ENCODE measurements around the gene UBAP1L. TPM values are rescaled to one million over a fixed set of nuclear protein-coding genes. Genes with fewer than 3 reads are reported as not detected.
"Not testable (repeated sequence)": the region's sequence is repeated elsewhere in the genome, so short reads cannot be mapped to it uniquely, and the experiment has no call there.

UBAP1L gene
- total RNA-seq, 4 donors from 2014 or later, result 3.0 to 8.7 (median 5.5) TPM

DNA sequence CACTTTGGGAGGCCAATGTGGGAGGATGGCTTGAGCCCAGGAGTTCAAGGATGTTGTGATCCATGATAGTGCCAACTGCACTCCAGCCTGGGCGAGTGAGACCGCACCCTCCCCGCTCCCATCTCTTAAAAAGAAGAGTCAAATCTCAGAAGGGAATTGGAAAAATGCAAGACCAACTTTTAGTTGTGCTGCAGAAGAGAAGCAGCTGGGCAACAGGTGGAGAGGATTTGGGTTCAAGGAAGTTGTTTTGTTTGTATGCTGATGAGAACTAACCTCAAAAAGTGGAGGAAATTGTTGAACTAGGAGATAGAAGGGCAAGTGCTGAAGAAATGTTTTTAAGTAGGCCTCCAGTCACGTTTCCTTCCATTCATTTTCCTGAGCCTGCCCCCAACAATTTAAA is 31.4 kb upstream of the UBAP1L start:
- Histone ChIP-seq H3K4me3 (no peak overlapping the region), H3K9me3 (no peaks in the 10 kb centered on the region), H3K27me3 (no peaks in the 10 kb centered on the region), H3K36me3 (peaks cover 0 to 37% (median 0%) of the 10 kb centered on the region in 3 donors), H3K4me1 (no peaks in the 10 kb centered on the region), H3K27ac (no peak overlapping the region)
- no peak for DNase-seq
- TF ChIP-seq, protein P1, sequence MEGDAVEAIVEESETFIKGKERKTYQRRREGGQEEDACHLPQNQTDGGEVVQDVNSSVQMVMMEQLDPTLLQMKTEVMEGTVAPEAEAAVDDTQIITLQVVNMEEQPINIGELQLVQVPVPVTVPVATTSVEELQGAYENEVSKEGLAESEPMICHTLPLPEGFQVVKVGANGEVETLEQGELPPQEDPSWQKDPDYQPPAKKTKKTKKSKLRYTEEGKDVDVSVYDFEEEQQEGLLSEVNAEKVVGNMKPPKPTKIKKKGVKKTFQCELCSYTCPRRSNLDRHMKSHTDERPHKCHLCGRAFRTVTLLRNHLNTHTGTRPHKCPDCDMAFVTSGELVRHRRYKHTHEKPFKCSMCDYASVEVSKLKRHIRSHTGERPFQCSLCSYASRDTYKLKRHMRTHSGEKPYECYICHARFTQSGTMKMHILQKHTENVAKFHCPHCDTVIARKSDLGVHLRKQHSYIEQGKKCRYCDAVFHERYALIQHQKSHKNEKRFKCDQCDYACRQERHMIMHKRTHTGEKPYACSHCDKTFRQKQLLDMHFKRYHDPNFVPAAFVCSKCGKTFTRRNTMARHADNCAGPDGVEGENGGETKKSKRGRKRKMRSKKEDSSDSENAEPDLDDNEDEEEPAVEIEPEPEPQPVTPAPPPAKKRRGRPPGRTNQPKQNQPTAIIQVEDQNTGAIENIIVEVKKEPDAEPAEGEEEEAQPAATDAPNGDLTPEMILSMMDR (IDR thresholded peaks at IDR 0.05), result no peak
- no peak for TF ChIP-seq POLR2A (IDR thresholded peaks at IDR 0.05)

DNA sequence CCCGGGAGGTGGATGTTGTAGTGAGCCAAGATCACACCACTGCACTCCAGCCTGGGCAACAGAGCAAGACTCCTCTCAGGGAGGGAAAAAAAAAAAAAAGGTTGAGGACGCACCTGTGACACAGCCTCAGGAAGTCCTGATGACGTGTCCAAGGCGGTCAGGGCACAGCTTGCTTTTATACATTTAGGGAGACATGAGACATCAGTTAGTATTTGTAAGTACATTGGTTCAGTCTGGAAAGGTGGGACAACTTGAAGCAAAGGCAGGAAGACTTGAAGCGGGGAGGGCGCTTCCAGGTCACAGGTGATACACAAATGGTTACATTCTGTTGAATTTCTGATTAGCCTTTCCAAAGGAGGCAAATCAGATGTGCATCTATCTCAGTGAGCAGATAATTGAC is 23.6 kb upstream of the UBAP1L start:
- H3K27me3 ChIP-seq, result not testable (repeated sequence)

DNA sequence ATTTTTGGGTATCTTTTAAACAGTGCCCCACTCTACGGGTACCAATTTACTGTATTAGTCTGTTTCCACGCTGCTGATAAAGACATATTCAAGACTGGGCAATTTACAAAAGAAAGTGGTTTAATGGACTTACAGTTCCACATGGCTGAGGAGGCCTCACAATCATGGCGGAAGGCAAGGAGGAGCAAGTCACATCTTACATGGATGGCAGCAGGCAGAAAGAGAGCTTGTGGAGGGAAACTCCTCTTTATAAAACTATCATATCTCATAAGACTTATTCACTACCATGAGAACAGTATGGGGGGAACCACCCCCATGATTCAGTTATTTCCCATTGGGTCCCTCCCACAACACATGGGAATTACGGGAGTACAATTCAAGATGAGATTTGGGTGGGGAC is 22.9 kb upstream of the UBAP1L start:
- H3K27me3 ChIP-seq, H3K9me3 ChIP-seq, H3K36me3 ChIP-seq, H3K4me3 ChIP-seq, H3K27ac ChIP-seq, DNase-seq, H3K4me1 ChIP-seq: not testable (repeated sequence)

More for the DNA sequence above, 23.6 kb upstream of the UBAP1L start:
- not testable (repeated sequence) for H3K4me3 ChIP-seq, H3K4me1 ChIP-seq, H3K27ac ChIP-seq, H3K36me3 ChIP-seq, DNase-seq, H3K9me3 ChIP-seq

DNA sequence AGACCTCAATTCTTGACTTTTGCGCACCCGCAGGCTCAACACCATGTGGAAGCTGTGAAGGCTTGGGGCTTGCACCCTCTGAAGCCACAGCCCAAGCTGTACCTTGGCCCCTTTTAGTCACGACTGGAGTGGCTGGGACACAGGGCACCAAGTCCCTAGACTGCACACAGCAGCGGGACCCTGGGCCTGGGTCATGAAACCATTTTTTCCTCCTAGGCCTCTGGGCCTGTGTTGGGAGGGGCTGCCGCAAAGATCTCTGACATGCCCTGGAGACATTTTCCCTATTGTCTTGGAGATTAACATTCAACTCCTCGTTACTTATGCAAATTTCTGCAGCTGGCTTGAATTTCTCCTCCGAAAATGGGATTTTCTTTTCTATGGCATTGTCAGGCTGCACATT is 22.1 kb upstream of the UBAP1L start:
- not testable (repeated sequence) for H3K9me3 ChIP-seq, H3K27ac ChIP-seq, H3K4me3 ChIP-seq, H3K27me3 ChIP-seq, DNase-seq, H3K36me3 ChIP-seq
- peaks cover 0 to 12% (median 2%) of the 10 kb centered on the region in 4 donors for H3K4me1 ChIP-seq

DNA sequence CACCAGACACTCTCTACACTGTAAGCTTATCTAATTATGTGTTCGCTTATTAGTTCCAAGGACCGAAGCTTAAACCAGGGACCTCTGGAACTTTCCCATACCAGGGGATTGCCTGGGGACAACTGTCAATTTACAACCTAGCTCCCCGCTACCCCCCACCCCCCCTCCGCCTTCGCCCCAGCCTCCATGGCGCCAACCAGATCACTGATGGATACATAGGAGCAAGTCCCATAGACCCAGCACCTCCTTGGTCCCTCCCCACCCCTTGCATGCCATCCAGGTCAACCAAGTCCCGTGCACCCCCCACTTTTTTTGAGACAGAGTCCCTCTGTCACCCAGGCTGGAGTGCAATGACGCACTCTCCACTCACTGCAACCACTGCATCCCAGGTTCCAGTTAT is 19.5 kb upstream of the UBAP1L start:
- TF ChIP-seq POLR2A (IDR thresholded peaks at IDR 0.05), result no peak
- TF ChIP-seq, protein P1 (IDR thresholded peaks at IDR 0.05), result no peak

DNA sequence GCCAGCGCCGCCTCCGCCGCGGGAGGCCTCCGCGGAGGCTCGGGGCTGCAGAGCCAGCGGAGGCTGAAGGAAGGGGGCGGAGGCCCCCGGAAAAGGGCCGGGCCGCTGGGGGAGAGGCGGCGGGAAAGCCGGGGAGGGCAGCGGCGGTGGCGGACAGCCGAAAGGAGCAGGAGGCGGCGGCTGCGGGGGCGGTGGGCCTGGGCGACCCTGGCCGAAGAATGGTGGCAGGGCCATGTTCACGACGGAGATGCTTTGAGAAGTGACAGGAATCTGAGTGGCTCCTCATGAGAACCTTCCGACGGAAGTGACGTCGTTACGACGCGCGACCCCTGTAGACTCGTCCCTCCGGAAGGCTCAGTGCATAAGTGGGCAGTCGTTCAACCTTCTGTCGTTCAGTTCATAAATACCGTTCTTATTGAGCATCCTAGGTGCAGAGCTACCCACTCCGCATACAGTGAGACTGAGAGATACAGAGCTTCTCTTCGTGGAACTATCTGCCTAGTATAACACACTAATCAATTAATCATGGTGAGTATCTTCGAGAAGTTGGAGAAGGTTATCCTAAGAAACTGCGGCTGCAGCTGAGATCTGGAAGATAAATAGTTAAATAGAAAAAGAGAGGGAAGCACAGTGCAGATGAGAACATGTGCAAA is 18.7 kb upstream of the UBAP1L start, which contains the start of gene PDCD7:
Gene PDCD7 (minus strand): TSS at position 261 of the 653 bp plus-strand sequence. CDS start 27 bp downstream, at position 234.
- Histone ChIP-seq H3K4me1 (peaks cover 0 to 19% (median 7%) of the 10 kb centered on the region in 4 donors), H3K9me3 (no peaks in the 10 kb centered on the region), H3K4me3 (peak within 1 kb of the TSS; percentile 58 to 97 (median 80)), H3K36me3 (peaks cover 0 to 7% (median 0%) of the 10 kb centered on the region in 3 donors), H3K27ac (peak within 1 kb of the TSS; percentile 84 to 88 (median 87)), H3K27me3 (no peaks in the 10 kb centered on the region)
- DNase-seq, result peak; percentile 83 to 95 (median 94)
- TF ChIP-seq, protein P1 (IDR thresholded peaks at IDR 0.05), result no peak
- TF ChIP-seq POLR2A (IDR thresholded peaks at IDR 0.05), result peak; percentile 42 to 65

More for the DNA sequence above, 19.5 kb upstream of the UBAP1L start:
- no peaks in the 10 kb centered on the region for H3K27me3 ChIP-seq
- no peaks in the 10 kb centered on the region for H3K36me3 ChIP-seq
- H3K4me1 ChIP-seq, result peaks cover 0 to 19% (median 7%) of the 10 kb centered on the region in 4 donors
- H3K9me3 ChIP-seq, result no peaks in the 10 kb centered on the region
- no peak overlapping the region for H3K4me3 ChIP-seq
- H3K27ac ChIP-seq, result no peak overlapping the region
- no peak for DNase-seq

DNA sequence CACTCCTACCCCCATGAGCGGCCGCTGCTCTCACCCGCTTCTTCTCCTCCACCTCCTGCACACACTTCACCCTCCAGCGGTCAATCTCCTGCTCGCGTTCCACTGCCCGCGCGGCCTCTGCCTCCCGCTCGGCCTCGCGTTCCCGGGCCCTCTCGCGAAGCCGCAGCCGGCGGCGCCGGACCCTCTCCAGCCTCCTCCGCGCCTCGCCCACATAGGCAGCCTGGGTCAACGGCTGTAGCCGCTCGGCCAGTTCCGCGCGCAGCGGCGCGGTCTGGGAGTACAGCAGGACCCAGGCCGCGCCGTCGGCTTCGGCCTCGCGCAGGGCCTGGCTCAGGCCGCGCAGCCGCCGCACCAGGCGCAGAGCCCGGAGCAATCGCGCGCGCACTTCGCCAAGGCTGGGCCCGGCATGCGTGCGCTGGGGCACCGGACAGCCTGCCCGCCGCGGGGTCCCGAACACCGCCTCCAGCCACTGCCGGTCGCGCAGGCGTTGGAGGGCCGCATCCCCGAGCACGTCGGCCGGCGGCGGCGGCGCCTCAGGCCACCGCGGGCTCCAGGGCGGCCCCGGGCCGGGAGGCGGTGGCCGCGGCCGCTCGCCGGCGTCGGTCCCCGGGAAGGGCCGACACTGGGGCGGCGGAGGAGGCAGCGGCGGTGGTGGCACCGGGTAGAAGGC is 18.0 kb upstream of the UBAP1L start:
- TF ChIP-seq, protein P1 (IDR thresholded peaks at IDR 0.05), result peak in 2 of 6 experiments; percentile 13 to 22
- TF ChIP-seq POLR2A (IDR thresholded peaks at IDR 0.05), result no peak
- Histone ChIP-seq H3K27ac (peak overlapping the region; percentile 84 to 88 (median 87)), H3K9me3 (no peaks in the 10 kb centered on the region), H3K27me3 (no peaks in the 10 kb centered on the region), H3K36me3 (peaks cover 0 to 14% (median 0%) of the 10 kb centered on the region in 3 donors), H3K4me3 (peak overlapping the region; percentile 58 to 97 (median 80)), H3K4me1 (peaks cover 0 to 19% (median 7%) of the 10 kb centered on the region in 4 donors)
- DNase-seq, result peak in 2 of 3 donors; percentile 48 to 76

Data from Peyer's patch (tissue), 4 donors.